Endothelial cell of umbilical vein (primary cell): ENCODE results near the gene ERBB4. TPM values are rescaled to one million over a fixed set of nuclear protein-coding genes. Genes with fewer than 3 reads are reported as not detected.

Experiments
- BruUV-seq: library from RNA; stranded (reverse); fragments of 400-500 nt; replicated peaks from 2 replicates; lab custom pipeline; 2021; lab: Mats Ljungman, UMichigan
- CTCF ChIA-PET: fragments of 300-600, 350-600 bp; sonication (Branson Sonifier 250); formaldehyde crosslinking; loops from one replicate; lab custom pipeline; 2021; ENCODE audit warnings: antibody characterized with exemption, inconsistent platforms; lab: Charles Lee
- POLR2A ChIA-PET: fragments of 300-600, 350-600 bp; sonication (Branson Sonifier 250); formaldehyde crosslinking; loops from one replicate; lab custom pipeline; 2021; ENCODE audit warnings: antibody characterized with exemption, inconsistent platforms; lab: Charles Lee
- DNase-seq: peaks from one replicate; pipeline ENCODE4 v3.0.0-alpha.2; 2011; ENCODE audit warnings: low read depth, low spot score
- FAIRE-seq: peaks from 2 replicates; lab custom pipeline; 2011; peaks lifted over from hg19 to GRCh38; lab: Jason Lieb, UNC
- H2AFZ ChIP-seq: 2 replicates; pipeline ENCODE4 v1.6.0; 2012; ENCODE audit warnings: low read depth, low read length, control low read depth, inconsistent platforms
- H3K27ac ChIP-seq: 2 replicates; pipeline ENCODE4 v1.5.1; 2011; ENCODE audit warnings: low read depth, mild to moderate bottlenecking, control low read depth, low read length, moderate library complexity; ENCODE audit not compliant: insufficient read depth
- H3K27me3 ChIP-seq, 2 experiments: 2 replicates each; pipeline versions ENCODE4 v1.6.0 to v1.6.1; 2011; ENCODE audit warnings: low read length in 2 of 2, mixed read lengths in 1 of 2; ENCODE audit not compliant: control insufficient read depth in 2 of 2, insufficient read depth in 2 of 2
- H3K36me3 ChIP-seq, 2 experiments: 2 replicates in 1 of 2; 3 replicates in 1 of 2; pipeline ENCODE4 v1.5.1; 2011; ENCODE audit warnings: low read length in 2 of 2, mild to moderate bottlenecking in 1 of 2, moderate library complexity in 1 of 2; ENCODE audit not compliant: control insufficient read depth in 2 of 2, insufficient read depth in 2 of 2; ENCODE audit errors: extremely low read depth in 1 of 2
- H3K4me1 ChIP-seq: 3 replicates; pipeline ENCODE4 v1.5.1; 2011; ENCODE audit warnings: mild to moderate bottlenecking, low read length; ENCODE audit not compliant: control insufficient read depth, insufficient read depth; ENCODE audit errors: extremely low read depth
- H3K4me2 ChIP-seq: 2 replicates; pipeline ENCODE4 v1.6.1; 2011; ENCODE audit warnings: low read length, control low read depth, mixed read lengths; ENCODE audit not compliant: insufficient read depth
- H3K4me3 ChIP-seq, 3 experiments: fragments of 200-600 bp in 1 of 3; sonication (generic), shearing (Covaris generic) in 1 of 3; replicated peaks in 1 of 3; 2 replicates each; pipeline ENCODE4 v1.5.1; 2011 to 2016; ENCODE audit warnings: control low read depth in 3 of 3, low read length in 3 of 3, mild to moderate bottlenecking in 2 of 3, inconsistent platforms in 1 of 3, low read depth in 1 of 3, moderate library complexity in 1 of 3; ENCODE audit not compliant: insufficient read depth in 1 of 3
- H3K79me2 ChIP-seq: 2 replicates; pipeline ENCODE4 v1.6.0; 2012; ENCODE audit warnings: low read length, inconsistent platforms; ENCODE audit not compliant: control insufficient read depth, insufficient read depth
- H3K9ac ChIP-seq: replicated peaks from 2 replicates; pipeline ENCODE3; 2011; ENCODE audit warnings: low read length, control low read depth; ENCODE audit not compliant: insufficient read depth; ENCODE audit errors: extremely low read depth
- H3K9me1 ChIP-seq: replicated peaks from 3 replicates; pipeline ENCODE4 v1.6.0; 2011; ENCODE audit warnings: mild to moderate bottlenecking, low read length; ENCODE audit not compliant: control insufficient read depth, insufficient read depth; ENCODE audit errors: extremely low read depth
- H3K9me3 ChIP-seq: replicated peaks from 2 replicates; pipeline ENCODE4 v1.5.1; 2012; ENCODE audit warnings: low read length, inconsistent platforms; ENCODE audit not compliant: control insufficient read depth, insufficient read depth
- H4K20me1 ChIP-seq: replicated peaks from 2 replicates; pipeline ENCODE3; 2011; ENCODE audit warnings: mild to moderate bottlenecking, low read length; ENCODE audit not compliant: control insufficient read depth, insufficient read depth; ENCODE audit errors: extremely low read depth
- CTCF ChIP-seq, 2 donors: IDR thresholded peaks; 1 replicate in 1 of 2; 2 replicates in 1 of 2; pipeline ENCODE4 v1.5.1; 2011; ENCODE audit warnings: low read length in 2 of 2, mild to moderate bottlenecking in 2 of 2, moderate library complexity in 2 of 2, control low read depth in 1 of 2, inconsistent platforms in 1 of 2, low read depth in 1 of 2; ENCODE audit not compliant: insufficient read depth in 1 of 2; ENCODE audit errors: extremely low read depth in 1 of 2
- EZH2 ChIP-seq: IDR thresholded peaks from 2 replicates; pipeline ENCODE4 v1.6.1; 2012; ENCODE audit warnings: borderline replicate concordance, low read depth, mild to moderate bottlenecking, moderate library complexity, low read length, inconsistent platforms; ENCODE audit not compliant: severe bottlenecking
- FOS ChIP-seq: IDR thresholded peaks from 2 replicates; pipeline ENCODE4 v1.6.1; 2011; ENCODE audit warnings: mild to moderate bottlenecking, low read length, moderate library complexity, borderline replicate concordance; ENCODE audit not compliant: insufficient read depth
- GATA2 ChIP-seq: IDR thresholded peaks from 2 replicates; pipeline ENCODE4 v1.7.0; 2011; ENCODE audit warnings: low read depth, mild to moderate bottlenecking, moderate library complexity, mixed read lengths, low read length; ENCODE audit not compliant: insufficient read length, insufficient read depth
- JUN ChIP-seq: IDR thresholded peaks from 2 replicates; pipeline ENCODE4 v1.6.1; 2011; ENCODE audit warnings: borderline replicate concordance, low read depth; ENCODE audit not compliant: insufficient read length, insufficient read depth
- MAX ChIP-seq: IDR thresholded peaks from 2 replicates; pipeline ENCODE4 v1.6.1; 2011; ENCODE audit not compliant: insufficient read depth, insufficient read length
- MYC ChIP-seq: IDR thresholded peaks from one replicate; pipeline ENCODE4 v1.6.1; 2011; ENCODE audit warnings: mild to moderate bottlenecking, low read depth, low read length
- POLR2A ChIP-seq: IDR thresholded peaks from 2 replicates; pipeline ENCODE4 v1.6.1; 2012; ENCODE audit warnings: low read depth, mild to moderate bottlenecking, control low read depth, low read length
- POLR2AphosphoS5 ChIP-seq: IDR thresholded peaks from 2 replicates; pipeline ENCODE4 v1.6.1; 2012; ENCODE audit warnings: low read depth, mild to moderate bottlenecking, control low read depth, low read length, moderate library complexity; ENCODE audit not compliant: insufficient read depth
- dilution Hi-C: fragments of 300-500 bp; cut with MboI; formaldehyde crosslinking; loops from one replicate; pipeline ENCODE4 v1.15.0; 2019; ENCODE audit warnings: low sequenced_read_pairs; ENCODE audit not compliant: extremely low pct_ligation_motif_present
- intact Hi-C: fragments of 100-400 bp; cut with micrococcal nuclease; formaldehyde crosslinking; loops from one replicate; pipeline ENCODE4 v1.10.0; 2022
- polyA plus RNA-seq, 4 experiments: library from polyadenylated mRNA; depleted of rRNA in 3 of 4; stranded (reverse) in 3 of 4; unstranded in 1 of 4; fragments of >200 nt; gene quantifications; 2 replicates each; pipeline versions ENCODE4 v1.2.1 to v1.2.3, GENCODE V29; 2011 to 2012; ENCODE audit warnings: missing spikeins in 1 of 4
- total RNA-seq: library from RNA; stranded (reverse); gene quantifications from 2 replicates; pipeline ENCODE4 v1.2.3, GENCODE V29; 2021

The ERBB4 gene
- total and polyA plus RNA-seq, 2 donors (not counting 3 experiments of a cell fraction or from before 2014, with no cell fraction given), result 0.01 to 0.27 TPM

GRCh38 chr2:212193803-212194202 is 344.8 kb downstream of the ERBB4 start:
- FAIRE-seq (no peak), DNase-seq (no peak)
- no peaks in the 10 kb centered on the region for H3K79me2 ChIP-seq
- dilution Hi-C loops (no loop called here), intact Hi-C loops (no loop called here)
- H4K20me1 ChIP-seq, result no peaks in the 10 kb centered on the region
- H3K36me3 ChIP-seq, result no peaks in the 10 kb centered on the region
- no peaks in the 10 kb centered on the region for H3K27me3 ChIP-seq
- no TSS peak for BruUV-seq
- no peaks in the 10 kb centered on the region for H3K4me1 ChIP-seq
- no peaks in the 10 kb centered on the region for H3K9me3 ChIP-seq
- CTCF ChIA-PET, result interaction anchor here (0.8 to 1.7 kb wide), 3 partner anchors 14 to 189 kb away, joined by 3 to 5 read pairs (median 5); no protein-coding TSS in a partner anchor
- no peak overlapping the region for H3K4me2 ChIP-seq
- no peak overlapping the region for H2AFZ ChIP-seq
- no peak overlapping the region for H3K27ac ChIP-seq
- H3K9me1 ChIP-seq, result no peaks in the 10 kb centered on the region
- POLR2A ChIA-PET, result no interaction called here
- no peak overlapping the region for H3K4me3 ChIP-seq
- TF ChIP-seq EZH2 (no peak), POLR2A (no peak), MAX (no peak), JUN (no peak), GATA2 (no peak), POLR2AphosphoS5 (no peak), CTCF (IDR thresholded peaks at IDR 0.05; ENCODE audit: extremely low read depth in 1 of 2, insufficient read depth in 1 of 2, low read depth in 1 of 2, low read length in 2 of 2) (no peak), MYC (no peak), FOS (no peak)
- no peak overlapping the region for H3K9ac ChIP-seq
